ENCODE data around the gene MED25. TPM values are rescaled to one million over a fixed set of nuclear protein-coding genes. Genes with fewer than 3 reads are reported as not detected.

MED25 gene
- polyA plus RNA-seq, 1 of the 3 experiments (the other 2 are of a cell fraction), result 30.2 TPM

- H3K9me2 ChIP-seq, result no peaks in the 10 kb centered on the region
- DNase-seq, result no peak
- H3F3A ChIP-seq (replicated peaks; ENCODE audit: insufficient read depth), result peaks cover 9% of the 10 kb centered on the region
- POLR2A ChIA-PET, result interaction anchor here (0.6 kb wide), 1 partner anchor 9 kb away, joined by 3 read pairs; no protein-coding TSS in a partner anchor
- H4K20me1 ChIP-seq (ENCODE audit: insufficient read depth), result no peaks in the 10 kb centered on the region
- H3K27ac ChIP-seq (ENCODE audit: low read depth in 2 of 2, low read length in 1 of 2), result no peak overlapping the region
- H3K4me2 ChIP-seq, result no peak overlapping the region
- H3K9ac ChIP-seq, result no peak overlapping the region
- no peaks in the 10 kb centered on the region for H3K79me2 ChIP-seq (ENCODE audit: insufficient read depth)
- no peak for TF ChIP-seq FOXM1 (IDR thresholded peaks at IDR 0.05; ENCODE audit: low read depth)
- TF ChIP-seq, protein P1, sequence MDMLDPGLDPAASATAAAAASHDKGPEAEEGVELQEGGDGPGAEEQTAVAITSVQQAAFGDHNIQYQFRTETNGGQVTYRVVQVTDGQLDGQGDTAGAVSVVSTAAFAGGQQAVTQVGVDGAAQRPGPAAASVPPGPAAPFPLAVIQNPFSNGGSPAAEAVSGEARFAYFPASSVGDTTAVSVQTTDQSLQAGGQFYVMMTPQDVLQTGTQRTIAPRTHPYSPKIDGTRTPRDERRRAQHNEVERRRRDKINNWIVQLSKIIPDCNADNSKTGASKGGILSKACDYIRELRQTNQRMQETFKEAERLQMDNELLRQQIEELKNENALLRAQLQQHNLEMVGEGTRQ (IDR thresholded peaks at IDR 0.05; ENCODE audit: borderline replicate concordance, low read depth, low read length), result no peak
- TF ChIP-seq FOXJ3 (CRISPR knock-in tag; IDR thresholded peaks at IDR 0.05), result no peak
- TF ChIP-seq USF1 (IDR thresholded peaks at IDR 0.05; ENCODE audit: borderline replicate concordance, low read depth), result no peak
- no peak for TF ChIP-seq JUND (IDR thresholded peaks at IDR 0.05)
- TF ChIP-seq TAF1 (IDR thresholded peaks at IDR 0.05; ENCODE audit: borderline replicate concordance, low read depth, low read length), result no peak
- TF ChIP-seq NFIC (IDR thresholded peaks at IDR 0.05; ENCODE audit: borderline replicate concordance), result no peak
- H3K27me3 ChIP-seq (ENCODE audit: insufficient read depth), result no peaks in the 10 kb centered on the region
- H3K9me3 ChIP-seq, result no peaks in the 10 kb centered on the region
- peaks cover 16 to 22% of the 10 kb centered on the region in 2 experiments for H3K36me3 ChIP-seq (replicated peaks in 1 of 2; ENCODE audit: control insufficient read depth in 1 of 2, insufficient read depth in 2 of 2, low read length in 1 of 2)
- H2AFZ ChIP-seq (ENCODE audit: low read depth), result no peak overlapping the region
- peaks cover 4 to 11% of the 10 kb centered on the region in 2 experiments; a peak in 1 of 4 replicates for H3K4me1 ChIP-seq (ENCODE audit: control insufficient read depth in 1 of 2, insufficient read depth in 2 of 2, low read depth in 1 of 2, low read length in 1 of 2)
- CTCF ChIA-PET, result interaction anchor here (1.1 to 1.3 kb wide), 2 partner anchors 10 to 25 kb away, joined by 3 to 4 read pairs; partner anchors contain the start of gene MED25
- H3K4me3 ChIP-seq (ENCODE audit: low read depth in 2 of 2, low read length in 1 of 2), result no peak overlapping the region
- 84% methylated on average over 3 of the region's 3 CpGs for WGBS (ENCODE audit: low lambda C conversion rate)
Observed at GRCh38 chr19:49843265-49843664, 25.2 kb downstream of the MED25 start.

DNA sequence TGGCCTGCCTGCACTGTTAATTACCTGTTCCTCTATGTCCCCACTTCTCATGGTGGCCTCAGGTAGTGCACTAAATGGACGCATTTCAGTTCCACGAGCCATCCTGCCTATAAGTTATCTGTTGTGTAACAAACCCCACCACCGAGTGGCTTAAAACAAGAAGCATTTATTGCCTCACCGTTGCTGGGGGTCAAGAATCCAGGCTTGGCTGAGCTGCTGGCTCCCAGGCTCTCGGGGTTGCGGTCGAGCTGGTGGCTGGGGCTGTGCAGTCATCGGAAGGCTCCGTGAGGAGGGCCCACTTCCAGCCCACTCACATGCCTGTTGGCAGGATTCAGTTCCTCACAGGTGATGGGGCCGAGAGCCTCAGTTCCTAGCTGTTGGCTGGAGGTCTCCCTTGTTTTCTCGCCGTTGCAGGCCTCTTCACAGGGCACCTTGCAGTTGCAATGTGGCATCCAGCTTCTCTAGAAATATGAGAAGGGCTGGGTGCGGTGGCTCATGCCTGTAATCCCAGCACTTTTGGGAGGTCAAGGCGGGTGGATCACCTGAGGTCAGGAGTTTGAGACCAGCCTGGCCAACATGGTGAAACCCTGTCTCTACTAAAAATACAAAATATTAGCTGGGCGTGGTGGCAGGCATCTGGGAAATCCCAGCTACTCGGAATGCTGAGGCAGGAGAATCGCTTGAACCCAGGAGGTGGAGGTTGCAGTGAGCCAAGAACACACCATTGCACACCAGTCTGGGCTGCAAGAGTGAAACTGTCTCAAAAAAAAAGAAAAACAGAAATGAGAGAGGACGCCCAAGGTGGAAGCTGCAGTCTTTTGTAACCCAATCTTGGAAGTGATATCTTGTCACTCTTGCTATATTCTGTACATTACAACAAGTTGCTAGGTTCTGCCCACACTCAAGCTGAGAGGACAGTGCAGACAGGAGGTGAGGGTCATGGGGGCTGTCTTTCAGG is 26.3 kb downstream of the MED25 start:
- DNase-seq, result no peak
- Histone ChIP-seq H3K9me2 (no peaks in the 10 kb centered on the region), H3F3A (replicated peaks; ENCODE audit: insufficient read depth) (peaks cover 19% of the 10 kb centered on the region), H3K79me2 (ENCODE audit: insufficient read depth) (peaks cover 6% of the 10 kb centered on the region; the same call in 1 of the 2 replicates), H3K36me3 (replicated peaks in 1 of 2; ENCODE audit: control insufficient read depth in 1 of 2, insufficient read depth in 2 of 2, low read length in 1 of 2) (peaks cover 10 to 11% of the 10 kb centered on the region in 2 experiments), H3K9me3 (no peaks in the 10 kb centered on the region), H3K9ac (no peak overlapping the region), H3K4me3 (ENCODE audit: low read depth in 2 of 2, low read length in 1 of 2) (no peak overlapping the region), H3K4me1 (ENCODE audit: control insufficient read depth in 1 of 2, insufficient read depth in 2 of 2, low read depth in 1 of 2, low read length in 1 of 2) (peaks cover 9% of the 10 kb centered on the region in 2 experiments; a peak in 1 of 4 replicates), H4K20me1 (ENCODE audit: insufficient read depth) (no peaks in the 10 kb centered on the region), H3K27ac (ENCODE audit: low read depth in 2 of 2, low read length in 1 of 2) (no peak overlapping the region), H3K27me3 (ENCODE audit: insufficient read depth) (no peaks in the 10 kb centered on the region), H3K4me2 (no peak overlapping the region), H2AFZ (ENCODE audit: low read depth) (no peak overlapping the region)
- CTCF ChIA-PET, result interaction anchor here (1.1 kb wide), 1 partner anchor 9 kb away, joined by 4 read pairs; no protein-coding TSS in a partner anchor
- TF ChIP-seq POLR2AphosphoS5 (IDR thresholded peaks at IDR 0.05; ENCODE audit: low read depth, low read length), result no peak
- no peak for TF ChIP-seq SIN3A (IDR thresholded peaks at IDR 0.05; ENCODE audit: borderline replicate concordance, low read depth, low read length)
- no peak for TF ChIP-seq GATA2 (CRISPR knock-in tag; IDR thresholded peaks at IDR 0.05)
- WGBS (ENCODE audit: low lambda C conversion rate), result 94% methylated on average over 14 of the region's 18 CpGs
- POLR2A ChIA-PET, result no interaction called here
